Keratinocyte (primary cell): ENCODE measurements around the gene AP2A1. TPM values are rescaled to one million over a fixed set of nuclear protein-coding genes. Genes with fewer than 3 reads are reported as not detected.

Experiments used
- DNase-seq: peaks from one replicate; pipeline ENCODE4 v3.0.0-alpha.2; 2011; ENCODE audit warnings: low read depth, missing footprints, low spot score
- FAIRE-seq: peaks from 2 replicates; lab custom pipeline; 2011; peaks lifted over from hg19 to GRCh38; lab: Jason Lieb, UNC
- H2AFZ ChIP-seq: 2 replicates; pipeline ENCODE4 v1.6.0; 2012; ENCODE audit warnings: low read length, control low read depth, inconsistent platforms; ENCODE audit not compliant: control insufficient read depth
- H3K27ac ChIP-seq: 2 replicates; pipeline ENCODE4 v1.5.1; 2011; ENCODE audit warnings: low read length; ENCODE audit not compliant: control insufficient read depth, insufficient read depth
- H3K27me3 ChIP-seq: 3 replicates; pipeline ENCODE4 v1.6.0; 2011; ENCODE audit warnings: low read length; ENCODE audit not compliant: control insufficient read depth, insufficient read depth; ENCODE audit errors: extremely low read depth
- H3K36me3 ChIP-seq, 2 experiments: 2 replicates in 1 of 2; 3 replicates in 1 of 2; pipeline ENCODE4 v1.5.1; 2011; ENCODE audit warnings: low read length in 2 of 2, mild to moderate bottlenecking in 1 of 2; ENCODE audit not compliant: control insufficient read depth in 2 of 2, insufficient read depth in 2 of 2; ENCODE audit errors: extremely low read depth in 1 of 2
- H3K4me1 ChIP-seq: 3 replicates; pipeline ENCODE4 v1.5.1; 2011; ENCODE audit warnings: low read length; ENCODE audit not compliant: control insufficient read depth, insufficient read depth; ENCODE audit errors: extremely low read depth
- H3K4me2 ChIP-seq: 3 replicates; pipeline ENCODE4 v1.6.0; 2011; ENCODE audit warnings: low read depth, low read length; ENCODE audit not compliant: control insufficient read depth, insufficient read depth; ENCODE audit errors: extremely low read depth
- H3K4me3 ChIP-seq, 3 experiments: fragments of 200-600 bp in 1 of 3; sonication (generic) in 1 of 3; 2 replicates in 2 of 3; 3 replicates in 1 of 3; pipeline ENCODE4 v1.5.1; 2011 to 2016; ENCODE audit warnings: low read length in 3 of 3, mild to moderate bottlenecking in 3 of 3, control low read depth in 2 of 3, inconsistent platforms in 1 of 3, low read depth in 1 of 3, mixed read lengths in 1 of 3, mixed run types in 1 of 3, moderate library complexity in 1 of 3; ENCODE audit not compliant: control insufficient read depth in 2 of 3, insufficient read depth in 2 of 3; ENCODE audit errors: extremely low read depth in 1 of 3
- H3K79me2 ChIP-seq: 2 replicates; pipeline ENCODE4 v1.6.0; 2012; ENCODE audit warnings: low read length; ENCODE audit not compliant: control insufficient read depth, insufficient read depth
- H3K9ac ChIP-seq: 3 replicates; pipeline ENCODE4 v1.6.0; 2011; ENCODE audit warnings: low read length; ENCODE audit not compliant: control insufficient read depth, insufficient read depth; ENCODE audit errors: extremely low read depth
- H3K9me1 ChIP-seq: 3 replicates; pipeline ENCODE4 v1.6.0; 2011; ENCODE audit warnings: low read length; ENCODE audit not compliant: control insufficient read depth, insufficient read depth; ENCODE audit errors: extremely low read depth
- H3K9me3 ChIP-seq: 2 replicates; pipeline ENCODE4 v1.5.1; 2012; ENCODE audit warnings: low read depth, low read length; ENCODE audit not compliant: control insufficient read depth
- H4K20me1 ChIP-seq: 3 replicates; pipeline ENCODE4 v1.6.0; 2011; ENCODE audit warnings: low read length; ENCODE audit not compliant: control insufficient read depth, insufficient read depth; ENCODE audit errors: extremely low read depth
- EZH2 ChIP-seq: IDR thresholded peaks from one replicate; pipeline ENCODE4 v1.6.1; 2012; ENCODE audit warnings: inconsistent platforms, mild to moderate bottlenecking, low read length, moderate library complexity
- dilution Hi-C: fragments of 300-500 bp; cut with MboI; formaldehyde crosslinking; loops from one replicate; pipeline ENCODE4 v1.7.0; 2020; ENCODE audit warnings: low sequenced_read_pairs; ENCODE audit not compliant: extremely low pct_ligation_motif_present
- polyA plus RNA-seq, 5 experiments: library from polyadenylated mRNA; depleted of rRNA in 3 of 5; stranded (reverse) in 3 of 5; stranded (forward) in 1 of 5; unstranded in 1 of 5; fragments of >200 nt; gene quantifications; 1 replicate in 1 of 5; 2 replicates in 3 of 5; 3 replicates in 1 of 5; pipeline versions ENCODE4 v1.2.1 to v1.2.3, GENCODE V29; 2011 to 2012; ENCODE audit warnings: missing spikeins in 2 of 5, low read depth in 1 of 5, low replicate concordance in 1 of 5
- TF ChIP-seq, protein P1 (sequence below), 3 experiments: IDR thresholded peaks in 1 of 3; conservative IDR thresholded peaks in 1 of 3; optimal IDR thresholded peaks in 1 of 3; 2 replicates in 2 of 3; 3 replicates in 1 of 3; pipeline versions ENCODE3 to v1.5.1; 2011; ENCODE audit warnings: low read length in 3 of 3, mild to moderate bottlenecking in 3 of 3, moderate library complexity in 2 of 3, control low read depth in 1 of 3, inconsistent platforms in 1 of 3; ENCODE audit not compliant: insufficient read depth in 2 of 3; ENCODE audit errors: extremely low read depth in 1 of 3

Gene AP2A1
- polyA plus RNA-seq, 1 donor (not counting 4 experiments of a cell fraction or from before 2014, with no cell fraction given) = 36.7 TPM

DNA sequence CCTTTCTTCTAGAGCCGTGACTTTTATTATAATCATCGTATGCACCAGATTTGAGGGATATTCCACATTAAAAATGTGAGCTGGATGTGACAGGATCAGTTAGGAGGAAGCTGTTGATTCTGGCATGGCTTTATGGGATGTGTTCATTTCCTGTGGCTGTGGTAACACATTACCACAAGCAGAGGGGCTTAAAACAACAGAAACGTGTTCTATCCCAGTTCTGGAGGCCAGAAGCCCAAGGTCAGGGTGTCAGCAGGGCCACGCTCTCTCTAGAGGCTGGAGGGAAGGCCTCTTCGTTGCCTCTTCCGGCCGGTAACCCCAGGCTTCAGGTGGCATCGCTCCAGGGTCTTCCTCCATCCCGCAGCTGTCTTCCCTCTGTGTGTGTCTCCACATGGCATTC lies 65.8 kb downstream of the AP2A1 start:
- Histone ChIP-seq H3K4me3 (no peak overlapping the region), H3K27ac (no peak overlapping the region), H3K9ac (no peak overlapping the region), H3K79me2 (no peaks in the 10 kb centered on the region), H3K27me3 (no peaks in the 10 kb centered on the region), H2AFZ (no peak overlapping the region), H3K9me1 (no peaks in the 10 kb centered on the region), H3K36me3 (peaks cover 19 to 47% of the 10 kb centered on the region in 2 experiments), H3K4me2 (no peak overlapping the region), H3K9me3 (no peaks in the 10 kb centered on the region), H3K4me1 (no peaks in the 10 kb centered on the region), H4K20me1 (no peaks in the 10 kb centered on the region)
- FAIRE-seq (no peak), DNase-seq (no peak)
- dilution Hi-C loops = no loop called here
- TF ChIP-seq, protein P1, sequence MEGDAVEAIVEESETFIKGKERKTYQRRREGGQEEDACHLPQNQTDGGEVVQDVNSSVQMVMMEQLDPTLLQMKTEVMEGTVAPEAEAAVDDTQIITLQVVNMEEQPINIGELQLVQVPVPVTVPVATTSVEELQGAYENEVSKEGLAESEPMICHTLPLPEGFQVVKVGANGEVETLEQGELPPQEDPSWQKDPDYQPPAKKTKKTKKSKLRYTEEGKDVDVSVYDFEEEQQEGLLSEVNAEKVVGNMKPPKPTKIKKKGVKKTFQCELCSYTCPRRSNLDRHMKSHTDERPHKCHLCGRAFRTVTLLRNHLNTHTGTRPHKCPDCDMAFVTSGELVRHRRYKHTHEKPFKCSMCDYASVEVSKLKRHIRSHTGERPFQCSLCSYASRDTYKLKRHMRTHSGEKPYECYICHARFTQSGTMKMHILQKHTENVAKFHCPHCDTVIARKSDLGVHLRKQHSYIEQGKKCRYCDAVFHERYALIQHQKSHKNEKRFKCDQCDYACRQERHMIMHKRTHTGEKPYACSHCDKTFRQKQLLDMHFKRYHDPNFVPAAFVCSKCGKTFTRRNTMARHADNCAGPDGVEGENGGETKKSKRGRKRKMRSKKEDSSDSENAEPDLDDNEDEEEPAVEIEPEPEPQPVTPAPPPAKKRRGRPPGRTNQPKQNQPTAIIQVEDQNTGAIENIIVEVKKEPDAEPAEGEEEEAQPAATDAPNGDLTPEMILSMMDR (optimal IDR thresholded peaks at IDR 0.05 in 1 of 3, IDR thresholded peaks at IDR 0.05 in 1 of 3, conservative IDR thresholded peaks at IDR 0.05 in 1 of 3; ENCODE audit: extremely low read depth in 1 of 3, insufficient read depth in 2 of 3, low read length in 3 of 3) = no peak
- TF ChIP-seq EZH2 = no peak

GRCh38 chr19:49833599-49833998 lies 66.8 kb downstream of the AP2A1 start:
- Histone ChIP-seq H3K27ac (no peak overlapping the region), H3K79me2 (no peaks in the 10 kb centered on the region), H3K27me3 (no peaks in the 10 kb centered on the region), H3K9me1 (no peaks in the 10 kb centered on the region), H3K9ac (no peak overlapping the region), H3K4me3 (no peak overlapping the region), H4K20me1 (no peaks in the 10 kb centered on the region), H3K36me3 (peaks cover 23 to 51% of the 10 kb centered on the region in 2 experiments), H3K4me2 (no peak overlapping the region), H2AFZ (no peak overlapping the region), H3K9me3 (no peaks in the 10 kb centered on the region), H3K4me1 (no peaks in the 10 kb centered on the region)
- dilution Hi-C loops = no loop called here
- no peak for TF ChIP-seq EZH2
- TF ChIP-seq, protein P1 (optimal IDR thresholded peaks at IDR 0.05 in 1 of 3, IDR thresholded peaks at IDR 0.05 in 1 of 3, conservative IDR thresholded peaks at IDR 0.05 in 1 of 3; ENCODE audit: extremely low read depth in 1 of 3, insufficient read depth in 2 of 3, low read length in 3 of 3) = no peak
- FAIRE-seq (no peak), DNase-seq (no peak)
